H1 (cell line): Measurements from ENCODE around the gene SCYL2. TPM values are rescaled to one million over a fixed set of nuclear protein-coding genes. Genes with fewer than 3 reads are reported as not detected.

Source experiments
- CTCF ChIA-PET: fragments of 300-600 bp; sonication (Branson Sonifier 250); formaldehyde crosslinking; loops from one replicate; lab custom pipeline; 2021; ENCODE audit not compliant: partially characterized antibody; lab: Charles Lee
- POLR2A ChIA-PET: fragments of 300-600 bp; sonication (Branson Sonifier 250); formaldehyde crosslinking; loops from one replicate; lab custom pipeline; 2021; ENCODE audit warnings: inconsistent platforms; ENCODE audit not compliant: partially characterized antibody; lab: Charles Lee
- DNase-seq, 2 experiments: peaks; one replicate each; pipeline versions ENCODE4 v3.0.0 to v3.0.0-alpha.2; 2010 to 2022; ENCODE audit warnings: low spot score in 2 of 2, low read depth in 1 of 2, mixed read lengths in 1 of 2
- FAIRE-seq: peaks from 2 replicates; lab custom pipeline; 2011; peaks lifted over from hg19 to GRCh38; lab: Jason Lieb, UNC
- H2AFZ ChIP-seq: 2 replicates; pipeline ENCODE4 v1.8.1; 2012; ENCODE audit warnings: low read length, inconsistent platforms
- H2AK5ac ChIP-seq: 2 replicates; pipeline ENCODE4 v1.6.1; 2013; ENCODE audit warnings: low read depth, low read length
- H2BK120ac ChIP-seq: replicated peaks from 2 replicates; pipeline ENCODE3; 2013; ENCODE audit warnings: low read depth, low read length, inconsistent platforms
- H2BK12ac ChIP-seq: 2 replicates; pipeline ENCODE4 v1.6.1; 2013; ENCODE audit warnings: low read depth, low read length
- H2BK15ac ChIP-seq: 2 replicates; pipeline ENCODE4 v1.6.1; 2013; ENCODE audit warnings: low read length
- H2BK20ac ChIP-seq: 2 replicates; pipeline ENCODE4 v1.6.1; 2013; ENCODE audit warnings: low read length
- H2BK5ac ChIP-seq: 2 replicates; pipeline ENCODE4 v1.6.1; 2013; ENCODE audit warnings: low read depth, low read length
- H3K14ac ChIP-seq: 2 replicates; pipeline ENCODE4 v1.6.1; 2013; ENCODE audit warnings: inconsistent platforms; ENCODE audit not compliant: insufficient read length
- H3K18ac ChIP-seq: 2 replicates; pipeline ENCODE4 v1.6.1; 2013; ENCODE audit warnings: low read length; ENCODE audit errors: extremely low read depth
- H3K23ac ChIP-seq: 2 replicates; pipeline ENCODE4 v1.6.1; 2013; ENCODE audit warnings: inconsistent platforms; ENCODE audit not compliant: insufficient read length
- H3K23me2 ChIP-seq: 2 replicates; pipeline ENCODE4 v1.6.1; 2013; ENCODE audit warnings: low read depth, low read length
- H3K27ac ChIP-seq: 2 replicates; pipeline ENCODE4 v1.6.1; 2011; ENCODE audit warnings: low read depth, low read length, inconsistent platforms
- H3K27me3 ChIP-seq, 4 experiments: replicated peaks in 1 of 4; 1 replicate in 1 of 4; 2 replicates in 3 of 4; pipeline versions ENCODE4 v1.6.1 to v1.8.1; 2011 to 2013; ENCODE audit warnings: low read length in 3 of 4, mild to moderate bottlenecking in 3 of 4, inconsistent platforms in 2 of 4, mixed read lengths in 2 of 4, moderate library complexity in 1 of 4; ENCODE audit not compliant: control insufficient read depth in 3 of 4, insufficient read depth in 3 of 4; ENCODE audit errors: extremely low read depth in 1 of 4
- H3K36me3 ChIP-seq, 4 experiments: 2 replicates each; pipeline versions ENCODE4 v1.6.1 to v1.8.1; 2011 to 2013; ENCODE audit warnings: mild to moderate bottlenecking in 4 of 4, low read length in 3 of 4, moderate library complexity in 2 of 4, control low read depth in 1 of 4, inconsistent platforms in 1 of 4; ENCODE audit not compliant: insufficient read depth in 4 of 4, control insufficient read depth in 2 of 4
- H3K4ac ChIP-seq: replicated peaks from 2 replicates; pipeline ENCODE3; 2013; ENCODE audit warnings: low read length, low read depth, mixed read lengths, inconsistent platforms; ENCODE audit not compliant: insufficient read length
- H3K4me1 ChIP-seq, 4 experiments: replicated peaks in 1 of 4; 1 replicate in 1 of 4; 2 replicates in 3 of 4; pipeline versions ENCODE4 v1.6.1 to v1.8.1; 2011 to 2013; ENCODE audit warnings: low read length in 3 of 4, inconsistent platforms in 2 of 4, mixed read lengths in 1 of 4; ENCODE audit not compliant: insufficient read depth in 4 of 4, control insufficient read depth in 3 of 4
- H3K4me2 ChIP-seq, 2 experiments: 2 replicates each; pipeline versions ENCODE4 v1.6.1 to v1.8.1; 2011 to 2013; ENCODE audit warnings: low read depth in 2 of 2, low read length in 2 of 2, control low read depth in 1 of 2, inconsistent platforms in 1 of 2, mild to moderate bottlenecking in 1 of 2; ENCODE audit not compliant: insufficient read depth in 1 of 2
- H3K4me3 ChIP-seq, 4 experiments: fragments of 200-600, 300-600 bp in 1 of 4; sonication (generic), shearing (Covaris generic), sonication (Bioruptor Twin) in 1 of 4; 2 replicates each; pipeline versions ENCODE4 v1.5.1 to v1.8.1; 2011 to 2016; ENCODE audit warnings: low read length in 4 of 4, low read depth in 3 of 4, control low read depth in 2 of 4, inconsistent platforms in 2 of 4, mild to moderate bottlenecking in 2 of 4, mixed read lengths in 1 of 4, moderate library complexity in 1 of 4; ENCODE audit not compliant: insufficient read depth in 2 of 4; ENCODE audit errors: extremely low read depth in 1 of 4
- H3K56ac ChIP-seq: replicated peaks from 2 replicates; pipeline ENCODE3; 2013; ENCODE audit warnings: low read depth, mild to moderate bottlenecking, mixed read lengths, low read length, inconsistent platforms; ENCODE audit not compliant: insufficient read length
- H3K79me1 ChIP-seq: 2 replicates; pipeline ENCODE4 v1.6.1; 2013; ENCODE audit warnings: low read depth, low read length, control low read depth
- H3K79me2 ChIP-seq, 2 experiments: 2 replicates each; pipeline versions ENCODE4 v1.6.1 to v1.8.1; 2012 to 2013; ENCODE audit warnings: low read length in 2 of 2, mild to moderate bottlenecking in 2 of 2, inconsistent platforms in 1 of 2; ENCODE audit not compliant: insufficient read depth in 2 of 2, control insufficient read depth in 1 of 2
- H3K9ac ChIP-seq, 4 experiments: replicated peaks in 1 of 4; 1 replicate in 1 of 4; 2 replicates in 3 of 4; pipeline versions ENCODE4 v1.6.1 to v1.8.1; 2011 to 2013; ENCODE audit warnings: low read depth in 3 of 4, low read length in 3 of 4, control low read depth in 2 of 4, mild to moderate bottlenecking in 2 of 4, moderate library complexity in 2 of 4, inconsistent platforms in 1 of 4; ENCODE audit errors: extremely low read depth in 1 of 4
- H3K9me3 ChIP-seq, 2 experiments: 2 replicates each; pipeline versions ENCODE4 v1.6.1 to v1.8.1; 2012 to 2013; ENCODE audit warnings: mild to moderate bottlenecking in 2 of 2, moderate library complexity in 2 of 2, control low read depth in 1 of 2, inconsistent platforms in 1 of 2, low read depth in 1 of 2, low read length in 1 of 2, mixed read lengths in 1 of 2; ENCODE audit not compliant: insufficient read depth in 2 of 2
- H4K20me1 ChIP-seq, 2 experiments: replicated peaks in 1 of 2; 2 replicates each; pipeline versions ENCODE3 to v1.8.1; 2011 to 2013; ENCODE audit warnings: inconsistent platforms in 2 of 2, low read length in 2 of 2, mild to moderate bottlenecking in 1 of 2; ENCODE audit not compliant: insufficient read depth in 2 of 2, control insufficient read depth in 1 of 2
- H4K5ac ChIP-seq: 2 replicates; pipeline ENCODE4 v1.6.1; 2013; ENCODE audit warnings: low read length, low read depth, mixed read lengths, inconsistent platforms; ENCODE audit not compliant: insufficient read length
- H4K8ac ChIP-seq: 2 replicates; pipeline ENCODE4 v1.8.0; 2013; ENCODE audit warnings: mild to moderate bottlenecking, moderate library complexity, low read length, inconsistent platforms; ENCODE audit not compliant: insufficient read depth; ENCODE audit errors: extremely low read depth
- H4K91ac ChIP-seq: replicated peaks from 2 replicates; pipeline ENCODE3; 2013; ENCODE audit warnings: low read length, mixed read lengths, inconsistent platforms; ENCODE audit not compliant: insufficient read length
- SRF ChIP-seq: IDR thresholded peaks from 2 replicates; pipeline ENCODE4 v1.6.1; 2011; ENCODE audit warnings: mild to moderate bottlenecking, low read depth, low read length, moderate library complexity
- polyA plus RNA-seq, 7 experiments: library from polyadenylated mRNA; depleted of rRNA in 3 of 7; stranded (reverse) in 5 of 7; unstranded in 2 of 7; fragments of >200 nt in 5 of 7; fragments of 200-250 nt in 2 of 7; gene quantifications; 1 replicate in 5 of 7; 2 replicates in 1 of 7; 4 replicates in 1 of 7; pipeline versions ENCODE4 v1.2.1 to v1.2.3, GENCODE V29; 2011 to 2013; ENCODE audit warnings: missing spikeins in 2 of 7, mixed read lengths in 2 of 7
- total RNA-seq: library from RNA; stranded (reverse); fragmentation: NEBNext Ultra II Directional; extraction: Animal tissue kit (Norgen Biotek cat#: 25700); gene quantifications from 2 replicates; pipeline ENCODE4 v1.2.1, GENCODE V29; 2021

SCYL2 gene
- total and polyA plus RNA-seq, 2 of the 8 experiments (the other 6 are each of a cell fraction or from before 2014, with no cell fraction given): 8.9 to 48.7 TPM

DNA sequence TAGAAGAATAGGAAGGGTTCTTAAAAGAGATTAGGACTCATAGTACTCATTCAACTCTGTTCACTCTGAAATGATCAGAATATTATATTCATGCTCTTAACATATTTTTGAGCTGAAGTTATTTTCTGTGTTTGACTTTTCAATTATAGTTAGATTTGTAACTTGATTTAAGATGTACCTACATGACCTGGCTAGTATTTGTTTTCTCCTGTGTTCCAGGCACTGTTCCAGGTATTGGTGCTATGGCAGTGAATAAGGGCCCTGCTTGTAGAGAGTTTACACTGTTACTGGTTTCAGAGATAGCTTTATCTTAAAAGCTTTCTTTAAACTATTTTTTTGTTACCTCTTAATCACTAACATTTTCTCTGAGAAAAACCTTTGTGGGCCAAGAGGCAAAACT, 70.8 kb downstream of the SCYL2 start:
- Histone ChIP-seq H3K79me2 (no peaks in the 10 kb centered on the region), H3K56ac (no peak overlapping the region)
- CTCF ChIA-PET: interaction anchor here (0.9 to 2.0 kb wide), 6 partner anchors 11 to 103 kb away, joined by 3 to 8 read pairs (median 3); no protein-coding TSS in a partner anchor
- TF ChIP-seq SRF: no peak

More for the DNA sequence above, 70.8 kb downstream of the SCYL2 start:
- H3K4me3 ChIP-seq: no peak overlapping the region
- FAIRE-seq (no peak), DNase-seq (no peak)
- no peak overlapping the region for H3K4ac ChIP-seq
- H4K5ac ChIP-seq: no peak overlapping the region
- no peak overlapping the region for H3K9ac ChIP-seq
- H3K79me1 ChIP-seq: no peaks in the 10 kb centered on the region
- H4K20me1 ChIP-seq: no peaks in the 10 kb centered on the region
- no peaks in the 10 kb centered on the region for H3K23me2 ChIP-seq
- no peaks in the 10 kb centered on the region for H3K4me1 ChIP-seq
- no peak overlapping the region for H2BK5ac ChIP-seq
- H2AK5ac ChIP-seq: no peak overlapping the region
- no peak overlapping the region for H2BK12ac ChIP-seq
- H3K23ac ChIP-seq: no peak overlapping the region
- H3K18ac ChIP-seq: no peak overlapping the region
- no peak overlapping the region for H3K27ac ChIP-seq
- no peak overlapping the region for H3K14ac ChIP-seq
- H4K8ac ChIP-seq: no peak overlapping the region
- no peaks in the 10 kb centered on the region for H3K27me3 ChIP-seq
- H4K91ac ChIP-seq: no peak overlapping the region
- no peak overlapping the region for H2BK120ac ChIP-seq
- no peaks in the 10 kb centered on the region for H3K9me3 ChIP-seq
- peaks cover 2 to 49% (median 9%) of the 10 kb centered on the region in 4 experiments; a peak in 6 of 8 replicates for H3K36me3 ChIP-seq
- no peak overlapping the region for H2BK20ac ChIP-seq
- POLR2A ChIA-PET: no interaction called here
- no peak overlapping the region for H2BK15ac ChIP-seq
- H3K4me2 ChIP-seq: no peak overlapping the region
- H2AFZ ChIP-seq: no peak overlapping the region
